Stimulated activated CD8-positive, alpha-beta memory T cell treated with anti-CD3 and anti-CD28 coated beads, Interleukin-15, amount 100 ng/mL, for 1 hour (primary cell): ENCODE data around the gene SAP30.

Experiments
- DNase-seq: peaks from one replicate; pipeline ENCODE4 v3.0.0-alpha.2; 2020; ENCODE audit warnings: low read depth

SAP30 gene

GRCh38 chr4:173370477-173371291 is at the start of gene SAP30:
SAP30 (plus strand) TSS chr4:173370954; CDS start chr4:173371183, 229 bp downstream.
- peak; percentile 95 for DNase-seq

- DNase-seq: no peak
Observed at GRCh38 chr4:173325007-173325736, 45.6 kb upstream of the SAP30 start.

GRCh38 chr4:173328236-173328901 is 42.4 kb upstream of the SAP30 start:
- DNase-seq: no peak

- no peak for DNase-seq
Observed at GRCh38 chr4:173330590-173330989, 40.2 kb upstream of the SAP30 start.

- DNase-seq: no peak
Observed at GRCh38 chr4:173332021-173332487, 38.7 kb upstream of the SAP30 start.

DNA sequence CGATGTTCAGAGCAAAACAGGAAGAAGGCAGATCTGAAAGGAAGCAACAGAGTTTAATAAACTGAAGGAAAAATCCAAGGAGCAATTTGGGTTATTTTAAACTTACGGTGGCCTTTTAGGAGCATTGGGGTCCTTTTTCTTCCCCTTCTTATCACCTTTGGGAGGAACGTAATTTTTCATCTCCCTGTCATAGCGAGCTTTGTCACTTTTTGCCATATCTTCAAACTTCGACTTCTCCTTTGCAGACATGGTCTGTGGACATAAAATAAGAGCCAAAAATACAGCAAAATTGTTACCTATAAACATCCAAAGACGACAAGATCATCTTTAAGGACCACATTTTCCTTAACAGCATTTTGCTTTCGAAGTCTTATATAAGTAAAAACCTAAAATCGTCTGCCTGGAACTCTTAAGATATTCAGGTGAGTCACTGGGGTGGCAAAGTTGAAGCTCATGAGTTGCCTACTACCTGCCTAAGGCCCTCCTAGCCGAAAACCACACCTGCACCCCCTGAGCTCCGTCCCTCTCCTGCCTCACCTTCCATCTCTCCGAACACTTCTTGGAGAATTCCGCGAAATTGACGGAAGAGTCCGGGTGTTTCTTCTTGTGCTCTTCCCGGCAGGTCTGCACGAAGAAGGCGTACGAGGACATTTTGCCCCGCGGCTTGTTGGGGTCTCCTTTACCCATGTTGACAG is 37.6 kb upstream of the SAP30 start:
- no peak for DNase-seq

DNA sequence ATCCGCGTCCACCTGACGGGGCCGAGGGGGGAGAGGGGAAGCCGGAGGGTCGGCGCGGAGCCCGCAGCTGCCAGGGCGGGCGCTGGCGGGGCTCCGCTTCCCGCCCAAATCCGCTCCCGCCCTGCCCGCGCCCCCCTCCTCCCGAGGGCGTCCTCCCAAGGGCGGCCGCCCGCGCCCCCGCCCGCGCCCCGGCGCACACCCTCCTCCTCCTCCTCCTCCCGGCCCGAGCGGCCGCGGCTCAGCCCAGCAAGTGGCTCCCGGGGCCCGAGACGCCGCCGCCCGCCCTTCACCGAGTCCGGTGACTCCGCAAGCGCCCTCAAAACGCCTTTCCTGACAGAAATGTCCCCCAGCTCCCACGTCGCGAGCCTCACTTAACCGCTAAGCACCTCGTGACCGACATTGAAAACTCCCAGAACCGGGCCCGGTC is 37.1 kb upstream of the SAP30 start:
- no peak for DNase-seq

GRCh38 chr4:173334085-173334890 is 36.5 kb upstream of the SAP30 start, which contains the start of gene HMGB2:
HMGB2 (minus strand) TSS chr4:173334358; CDS start chr4:173333649, 709 bp downstream.
- peak; percentile 100 for DNase-seq

GRCh38 chr4:173334891-173335752 is 35.6 kb upstream of the SAP30 start:
- DNase-seq: no peak

DNA sequence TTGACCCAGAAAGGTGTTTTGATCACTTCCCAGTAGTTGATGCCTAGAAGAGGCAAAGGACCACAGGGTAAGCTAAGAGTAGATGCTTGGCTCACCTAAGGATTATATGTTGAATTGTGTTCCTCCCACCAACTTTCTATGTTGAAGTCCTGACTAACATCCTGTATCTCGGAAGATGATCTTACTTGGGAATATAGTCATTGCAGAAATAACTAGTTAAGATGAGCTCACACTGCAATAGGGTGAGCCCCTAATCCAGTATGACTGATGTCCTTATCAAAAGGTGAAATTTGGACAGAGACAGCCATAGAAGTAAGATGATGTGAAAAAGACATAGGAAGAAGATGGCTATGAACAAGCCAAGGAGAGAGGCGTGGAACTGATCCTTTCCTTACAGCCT is 33.3 kb upstream of the SAP30 start:
- no peak for DNase-seq

DNA sequence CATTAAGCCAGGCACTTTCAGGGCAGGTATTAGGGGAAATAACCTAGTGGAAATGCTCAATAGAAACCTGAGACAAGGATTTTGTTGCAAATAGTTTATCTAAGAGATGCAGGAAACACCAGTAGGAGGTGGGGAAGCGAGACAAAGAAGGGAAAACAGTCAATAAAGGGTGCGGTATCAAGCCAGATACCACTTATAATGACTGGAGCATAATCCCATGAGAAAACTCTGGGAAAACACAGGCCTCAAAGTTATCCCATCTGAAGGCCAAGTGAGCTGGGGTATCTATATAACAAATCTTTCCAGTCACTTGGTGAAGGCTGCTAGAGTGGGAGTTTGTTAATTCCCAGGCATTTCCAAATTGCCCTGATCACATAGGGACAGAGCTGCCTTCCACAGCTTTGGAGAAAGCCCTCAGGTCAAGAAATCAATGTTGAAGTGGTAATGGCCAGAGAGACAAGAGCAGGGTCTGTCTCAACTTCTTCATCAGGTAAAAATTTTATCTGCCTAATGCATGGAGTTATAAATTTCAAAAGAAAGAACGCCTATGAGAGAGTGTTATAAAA is 26.8 kb upstream of the SAP30 start:
- no peak for DNase-seq

DNA sequence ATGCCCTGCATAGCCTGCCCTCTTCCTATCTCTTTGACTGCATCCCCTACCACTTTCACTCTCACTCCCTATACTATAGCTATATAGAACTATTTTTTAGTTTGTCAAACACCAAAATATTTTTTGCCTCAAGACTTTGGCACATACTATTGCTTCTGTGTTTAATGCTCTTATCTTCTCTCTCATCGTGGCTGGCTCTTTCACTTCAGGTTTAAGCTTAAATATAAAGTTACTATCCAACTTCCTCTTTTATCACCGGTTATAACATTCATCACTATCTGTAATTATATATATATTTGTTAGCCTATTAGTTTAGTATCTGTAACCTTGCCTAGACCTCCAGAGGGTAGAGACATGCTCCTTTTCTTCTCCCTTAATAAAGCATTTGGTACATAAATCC is 25.1 kb upstream of the SAP30 start:
- no peak for DNase-seq

GRCh38 chr4:173346074-173346473 is 24.7 kb upstream of the SAP30 start:
- no peak for DNase-seq

GRCh38 chr4:173347467-173347866 is 23.3 kb upstream of the SAP30 start:
- no peak for DNase-seq

DNA sequence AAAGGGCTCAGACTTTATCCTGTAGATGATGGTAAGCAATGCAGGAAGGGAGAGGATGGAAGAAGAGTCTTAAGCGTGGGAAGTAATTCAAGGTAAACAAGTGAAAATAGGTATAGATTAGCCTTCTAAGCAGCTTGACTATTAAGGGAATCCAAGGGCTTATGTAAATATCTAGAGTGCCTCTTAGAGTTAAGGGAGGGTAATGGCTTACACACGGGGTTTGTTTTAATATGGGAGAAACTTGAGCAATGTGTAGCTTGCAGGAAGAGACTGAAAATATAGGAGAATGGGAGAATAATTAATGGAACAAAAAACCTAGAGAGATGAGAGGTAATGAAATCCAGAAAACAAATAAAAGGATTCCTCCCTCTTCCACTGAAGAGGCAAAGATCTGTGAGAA is 12.8 kb upstream of the SAP30 start:
- no peak for DNase-seq

DNA sequence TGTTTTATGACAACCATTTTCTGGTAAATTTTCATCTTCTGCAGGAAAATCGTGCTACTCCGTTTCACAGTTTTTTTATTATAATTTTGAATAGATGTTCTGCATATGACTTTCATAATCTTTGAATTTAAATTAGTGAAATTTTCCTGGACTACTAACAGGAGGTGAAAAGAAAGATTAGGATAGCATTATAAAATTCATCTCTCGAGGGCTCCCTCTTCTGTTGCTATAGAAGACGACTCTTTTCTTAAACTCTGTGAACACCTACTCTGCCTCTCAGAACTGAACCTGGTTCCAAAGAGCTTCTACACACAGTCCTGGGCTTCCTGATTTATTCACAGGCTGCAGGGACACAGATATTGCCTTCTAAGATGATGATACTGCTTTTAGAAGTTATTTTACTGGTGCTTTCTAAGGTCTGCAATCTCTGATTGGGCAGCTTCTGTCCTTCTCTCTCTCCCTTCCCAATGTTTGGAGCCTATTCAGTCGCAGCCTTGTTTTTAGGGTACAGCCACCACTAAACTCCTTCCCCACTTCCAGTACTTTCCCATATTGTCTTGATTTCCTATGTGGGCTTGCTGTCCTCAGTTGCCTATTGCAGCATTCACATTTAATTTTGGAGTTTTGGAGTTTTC is 10.1 kb upstream of the SAP30 start:
- DNase-seq: no peak

DNA sequence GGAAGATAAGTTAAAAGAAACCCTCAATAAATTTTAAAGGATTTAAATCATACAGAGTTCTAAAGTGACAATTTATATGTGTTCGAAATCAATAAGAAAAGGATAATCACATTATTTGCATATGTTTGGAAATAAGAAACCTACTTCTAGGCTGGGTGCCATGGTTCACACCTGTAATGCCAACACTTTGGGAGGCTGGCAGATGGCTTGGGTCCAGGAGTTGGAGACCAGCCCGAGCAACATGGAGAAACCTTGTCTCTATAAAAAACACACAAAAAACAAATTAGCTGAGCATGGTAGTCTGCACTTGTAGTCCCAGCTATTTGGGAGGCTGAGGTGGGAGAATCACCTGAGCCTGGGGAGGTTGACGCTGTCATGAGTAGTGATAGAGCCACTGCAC is 8.1 kb upstream of the SAP30 start:
- DNase-seq: no peak

DNA sequence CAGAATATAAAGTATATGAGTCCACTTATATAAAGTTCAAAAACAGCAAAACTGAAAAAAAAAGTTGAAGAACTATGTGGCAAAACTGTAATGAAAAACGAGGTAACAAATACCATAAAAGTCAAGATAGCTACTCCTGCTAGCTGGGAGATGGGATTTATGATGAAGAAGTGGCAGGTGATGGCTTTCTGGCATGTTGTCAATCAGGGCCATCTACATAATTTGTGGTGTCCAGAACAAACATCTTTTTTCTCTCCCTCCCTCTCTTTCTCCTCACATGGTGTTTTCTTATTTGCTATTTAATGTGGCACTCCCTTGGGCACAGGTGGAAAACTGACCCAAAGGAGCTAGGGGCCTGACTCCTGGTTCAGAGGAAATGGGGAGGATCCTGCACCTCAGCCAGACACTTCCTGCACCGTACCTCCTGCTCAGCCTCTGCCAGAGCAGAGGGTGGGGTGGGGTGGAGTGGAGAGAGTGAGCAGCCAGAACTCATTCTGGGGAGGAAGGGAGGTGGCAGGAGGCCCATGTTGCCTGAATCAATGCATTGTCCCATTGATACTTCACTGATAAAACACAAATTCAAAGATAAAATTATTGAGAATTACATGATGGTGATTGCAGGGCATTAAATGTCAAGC is 5.3 kb upstream of the SAP30 start:
- DNase-seq: no peak

GRCh38 chr4:173367285-173367684 is 3.5 kb upstream of the SAP30 start:
- DNase-seq: no peak
